Subcutaneous adipose tissue (tissue), 4 donors: Measurements from ENCODE around the gene MORN5. TPM values are rescaled to one million over a fixed set of nuclear protein-coding genes. Genes with fewer than 3 reads are reported as not detected.

Experiments
- CTCF ChIP-seq: fragments of 450-650 bp; IDR thresholded peaks from one replicate; pipeline ENCODE4 v1.5.1; 2016; ENCODE audit warnings: low read depth, mild to moderate bottlenecking, control low read depth, antibody characterized with exemption, moderate library complexity
- total RNA-seq, 4 donors: library from RNA; depleted of rRNA; stranded (reverse); fragments of >200 nt; gene quantifications; one replicate each; pipeline ENCODE4 v1.1.0, GENCODE V29; 2016

MORN5 gene
- total RNA-seq, 4 donors from 2014 or later: not detected

GRCh38 chr9:122223435-122223834, 63.7 kb downstream of the MORN5 start:
- TF ChIP-seq CTCF: no peak

GRCh38 chr9:122225312-122226141, 65.8 kb downstream of the MORN5 start:
- TF ChIP-seq CTCF: no peak

GRCh38 chr9:122226142-122226757, 66.5 kb downstream of the MORN5 start:
- no peak for TF ChIP-seq CTCF

- TF ChIP-seq CTCF: no peak
Observed at GRCh38 chr9:122226758-122227574, 67.3 kb downstream of the MORN5 start.

- no peak for TF ChIP-seq CTCF
Observed at GRCh38 chr9:122227575-122227900, 67.8 kb downstream of the MORN5 start.

GRCh38 chr9:122228191-122228567, 68.5 kb downstream of the MORN5 start:
- TF ChIP-seq CTCF: no peak
